Measurements from ENCODE around the gene RPS5. TPM values are rescaled to one million over a fixed set of nuclear protein-coding genes. Genes with fewer than 3 reads are reported as not detected.

The RPS5 gene
- total and polyA plus RNA-seq, 9 of the 15 experiments (the other 6 are each of a cell fraction or from before 2014, with no cell fraction given), result 1,228 to 3,570 (median 2,484) TPM

DNA sequence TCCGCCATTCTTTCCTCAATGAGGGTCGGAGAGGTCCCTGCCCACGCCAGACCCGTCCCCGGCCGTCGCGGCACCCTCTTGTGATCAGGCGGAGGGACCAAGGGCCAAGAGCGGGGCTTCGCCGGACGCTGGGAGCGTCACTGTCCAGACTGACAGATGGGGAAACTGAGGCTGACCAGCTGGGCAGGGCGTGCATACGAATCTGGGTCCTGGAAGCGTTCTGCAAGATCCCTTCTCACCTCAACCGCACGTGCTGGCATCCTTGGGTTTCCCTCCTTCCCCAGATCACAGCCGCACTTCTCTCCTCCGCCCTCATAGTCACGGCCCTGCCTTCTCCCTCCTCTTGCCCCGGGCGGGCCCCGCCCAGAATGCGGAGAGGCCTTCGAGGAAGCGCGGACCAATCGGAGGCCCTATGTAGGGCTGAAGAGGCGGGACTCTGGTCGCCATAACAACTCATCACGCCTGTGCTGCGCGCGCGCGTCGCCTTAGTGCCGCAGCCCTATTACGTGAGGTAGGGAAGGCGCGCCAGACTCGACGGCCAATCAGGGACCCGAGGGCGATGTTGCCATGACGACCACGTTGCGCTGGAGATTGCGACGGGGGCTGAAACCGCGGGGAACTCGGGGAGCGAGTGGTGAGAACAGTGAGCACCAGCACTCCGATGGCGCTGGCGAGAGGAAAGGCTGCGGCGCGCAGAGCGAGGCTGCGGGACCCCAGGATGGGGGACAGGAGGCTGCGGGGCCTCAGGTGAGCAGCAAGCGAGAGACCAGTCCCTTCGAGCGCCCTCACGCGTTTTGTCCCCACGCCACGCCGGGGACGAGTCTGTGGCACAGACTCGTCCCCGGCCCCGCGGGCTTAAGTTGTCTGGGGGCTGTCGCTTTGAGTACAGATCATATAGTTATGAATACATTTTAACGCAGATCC lies 14.1 kb downstream of the RPS5 start (continued):
- TF ChIP-seq, protein P1, sequence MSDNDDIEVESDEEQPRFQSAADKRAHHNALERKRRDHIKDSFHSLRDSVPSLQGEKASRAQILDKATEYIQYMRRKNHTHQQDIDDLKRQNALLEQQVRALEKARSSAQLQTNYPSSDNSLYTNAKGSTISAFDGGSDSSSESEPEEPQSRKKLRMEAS (CRISPR knock-in tag; IDR thresholded peaks at IDR 0.05), result peak; percentile 74
- TF ChIP-seq ZNF354B (CRISPR knock-in tag; IDR thresholded peaks at IDR 0.05) (no peak), PTTG1 (tag; IDR thresholded peaks at IDR 0.05; ENCODE audit: low read depth) (no peak), ZNF408 (CRISPR knock-in tag; IDR thresholded peaks at IDR 0.05; ENCODE audit: low read depth) (no peak), BRF1 (IDR thresholded peaks at IDR 0.05; ENCODE audit: borderline replicate concordance, extremely low read depth, insufficient read length) (no peak), ZNF76 (CRISPR knock-in tag; IDR thresholded peaks at IDR 0.05; ENCODE audit: borderline replicate concordance) (no peak), MED1 (CRISPR knock-in tag; IDR thresholded peaks at IDR 0.05; ENCODE audit: borderline replicate concordance) (no peak), HDAC1 (IDR thresholded peaks at IDR 0.05) (peak in 1 of 2 experiments; percentile 77; a peak in 2 of 4 replicates), CTBP1 (IDR thresholded peaks at IDR 0.05; ENCODE audit: borderline replicate concordance) (peak; percentile 88), NR3C1 (CRISPR knock-in tag; IDR thresholded peaks at IDR 0.05) (no peak)
- TF ChIP-seq, protein P2, sequence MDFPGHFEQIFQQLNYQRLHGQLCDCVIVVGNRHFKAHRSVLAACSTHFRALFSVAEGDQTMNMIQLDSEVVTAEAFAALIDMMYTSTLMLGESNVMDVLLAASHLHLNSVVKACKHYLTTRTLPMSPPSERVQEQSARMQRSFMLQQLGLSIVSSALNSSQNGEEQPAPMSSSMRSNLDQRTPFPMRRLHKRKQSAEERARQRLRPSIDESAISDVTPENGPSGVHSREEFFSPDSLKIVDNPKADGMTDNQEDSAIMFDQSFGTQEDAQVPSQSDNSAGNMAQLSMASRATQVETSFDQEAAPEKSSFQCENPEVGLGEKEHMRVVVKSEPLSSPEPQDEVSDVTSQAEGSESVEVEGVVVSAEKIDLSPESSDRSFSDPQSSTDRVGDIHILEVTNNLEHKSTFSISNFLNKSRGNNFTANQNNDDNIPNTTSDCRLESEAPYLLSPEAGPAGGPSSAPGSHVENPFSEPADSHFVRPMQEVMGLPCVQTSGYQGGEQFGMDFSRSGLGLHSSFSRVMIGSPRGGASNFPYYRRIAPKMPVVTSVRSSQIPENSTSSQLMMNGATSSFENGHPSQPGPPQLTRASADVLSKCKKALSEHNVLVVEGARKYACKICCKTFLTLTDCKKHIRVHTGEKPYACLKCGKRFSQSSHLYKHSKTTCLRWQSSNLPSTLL (IDR thresholded peaks at IDR 0.05), result no peak
- TF ChIP-seq, protein P3, sequence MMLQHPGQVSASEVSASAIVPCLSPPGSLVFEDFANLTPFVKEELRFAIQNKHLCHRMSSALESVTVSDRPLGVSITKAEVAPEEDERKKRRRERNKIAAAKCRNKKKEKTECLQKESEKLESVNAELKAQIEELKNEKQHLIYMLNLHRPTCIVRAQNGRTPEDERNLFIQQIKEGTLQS (IDR thresholded peaks at IDR 0.05), result no peak
- TF ChIP-seq, protein P3 (CRISPR knock-in tag; conservative IDR thresholded peaks at IDR 0.05), result no peak
- TF ChIP-seq, protein P4, sequence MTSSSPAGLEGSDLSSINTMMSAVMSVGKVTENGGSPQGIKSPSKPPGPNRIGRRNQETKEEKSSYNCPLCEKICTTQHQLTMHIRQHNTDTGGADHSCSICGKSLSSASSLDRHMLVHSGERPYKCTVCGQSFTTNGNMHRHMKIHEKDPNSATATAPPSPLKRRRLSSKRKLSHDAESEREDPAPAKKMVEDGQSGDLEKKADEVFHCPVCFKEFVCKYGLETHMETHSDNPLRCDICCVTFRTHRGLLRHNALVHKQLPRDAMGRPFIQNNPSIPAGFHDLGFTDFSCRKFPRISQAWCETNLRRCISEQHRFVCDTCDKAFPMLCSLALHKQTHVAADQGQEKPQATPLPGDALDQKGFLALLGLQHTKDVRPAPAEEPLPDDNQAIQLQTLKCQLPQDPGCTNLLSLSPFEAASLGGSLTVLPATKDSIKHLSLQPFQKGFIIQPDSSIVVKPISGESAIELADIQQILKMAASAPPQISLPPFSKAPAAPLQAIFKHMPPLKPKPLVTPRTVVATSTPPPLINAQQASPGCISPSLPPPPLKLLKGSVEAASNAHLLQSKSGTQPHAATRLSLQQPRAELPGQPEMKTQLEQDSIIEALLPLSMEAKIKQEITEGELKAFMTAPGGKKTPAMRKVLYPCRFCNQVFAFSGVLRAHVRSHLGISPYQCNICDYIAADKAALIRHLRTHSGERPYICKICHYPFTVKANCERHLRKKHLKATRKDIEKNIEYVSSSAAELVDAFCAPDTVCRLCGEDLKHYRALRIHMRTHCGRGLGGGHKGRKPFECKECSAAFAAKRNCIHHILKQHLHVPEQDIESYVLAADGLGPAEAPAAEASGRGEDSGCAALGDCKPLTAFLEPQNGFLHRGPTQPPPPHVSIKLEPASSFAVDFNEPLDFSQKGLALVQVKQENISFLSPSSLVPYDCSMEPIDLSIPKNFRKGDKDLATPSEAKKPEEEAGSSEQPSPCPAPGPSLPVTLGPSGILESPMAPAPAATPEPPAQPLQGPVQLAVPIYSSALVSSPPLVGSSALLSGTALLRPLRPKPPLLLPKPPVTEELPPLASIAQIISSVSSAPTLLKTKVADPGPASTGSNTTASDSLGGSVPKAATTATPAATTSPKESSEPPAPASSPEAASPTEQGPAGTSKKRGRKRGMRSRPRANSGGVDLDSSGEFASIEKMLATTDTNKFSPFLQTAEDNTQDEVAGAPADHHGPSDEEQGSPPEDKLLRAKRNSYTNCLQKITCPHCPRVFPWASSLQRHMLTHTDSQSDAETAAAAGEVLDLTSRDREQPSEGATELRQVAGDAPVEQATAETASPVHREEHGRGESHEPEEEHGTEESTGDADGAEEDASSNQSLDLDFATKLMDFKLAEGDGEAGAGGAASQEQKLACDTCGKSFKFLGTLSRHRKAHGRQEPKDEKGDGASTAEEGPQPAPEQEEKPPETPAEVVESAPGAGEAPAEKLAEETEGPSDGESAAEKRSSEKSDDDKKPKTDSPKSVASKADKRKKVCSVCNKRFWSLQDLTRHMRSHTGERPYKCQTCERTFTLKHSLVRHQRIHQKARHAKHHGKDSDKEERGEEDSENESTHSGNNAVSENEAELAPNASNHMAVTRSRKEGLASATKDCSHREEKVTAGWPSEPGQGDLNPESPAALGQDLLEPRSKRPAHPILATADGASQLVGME (CRISPR knock-in tag; IDR thresholded peaks at IDR 0.05), result no peak
- TF ChIP-seq, protein P5, sequence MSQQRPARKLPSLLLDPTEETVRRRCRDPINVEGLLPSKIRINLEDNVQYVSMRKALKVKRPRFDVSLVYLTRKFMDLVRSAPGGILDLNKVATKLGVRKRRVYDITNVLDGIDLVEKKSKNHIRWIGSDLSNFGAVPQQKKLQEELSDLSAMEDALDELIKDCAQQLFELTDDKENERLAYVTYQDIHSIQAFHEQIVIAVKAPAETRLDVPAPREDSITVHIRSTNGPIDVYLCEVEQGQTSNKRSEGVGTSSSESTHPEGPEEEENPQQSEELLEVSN (IDR thresholded peaks at IDR 0.05; ENCODE audit: borderline replicate concordance in 1 of 2, extremely low read depth in 1 of 2, insufficient read depth in 1 of 2, insufficient read length in 1 of 2, low read depth in 1 of 2, low read length in 1 of 2, poor library complexity in 1 of 2, severe bottlenecking in 1 of 2), result peak; percentile 96 to 99
